SW480 (cell line): ENCODE results near the gene RSPRY1.
"Not testable (repeated sequence)": the region's sequence is repeated elsewhere in the genome, so short reads cannot be mapped to it uniquely, and the experiment has no call there.

Experiments
- DNase-seq: peaks from one replicate; pipeline ENCODE4 v3.0.0-alpha.2; 2016; ENCODE audit warnings: low spot score

Gene RSPRY1

GRCh38 chr16:57186872-57187854 lies 1.0 kb downstream of the RSPRY1 start:
- DNase-seq: peak; percentile 46

- not testable (repeated sequence) for DNase-seq
Measured at GRCh38 chr16:57187902-57188710, 2.0 kb downstream of the RSPRY1 start.

- no peak for DNase-seq
Measured at GRCh38 chr16:57188711-57189002, 2.5 kb downstream of the RSPRY1 start.

GRCh38 chr16:57189527-57189926 lies 3.4 kb downstream of the RSPRY1 start:
- not testable (repeated sequence) for DNase-seq

GRCh38 chr16:57190136-57190535 lies 4.0 kb downstream of the RSPRY1 start:
- DNase-seq: no peak

GRCh38 chr16:57191056-57191571 lies 5.0 kb downstream of the RSPRY1 start:
- no peak for DNase-seq

- no peak for DNase-seq
Measured at GRCh38 chr16:57192146-57192545, 6.0 kb downstream of the RSPRY1 start.

GRCh38 chr16:57192720-57193486 lies 6.8 kb downstream of the RSPRY1 start:
- DNase-seq: no peak

- DNase-seq: peak; percentile 44
Measured at GRCh38 chr16:57194512-57194911, 8.4 kb downstream of the RSPRY1 start.

- DNase-seq: no peak
Measured at GRCh38 chr16:57196286-57196685, 10.2 kb downstream of the RSPRY1 start.

- DNase-seq: no peak
Measured at GRCh38 chr16:57196753-57197152, 10.6 kb downstream of the RSPRY1 start.

GRCh38 chr16:57200321-57200720 lies 14.2 kb downstream of the RSPRY1 start:
- DNase-seq: not testable (repeated sequence)

GRCh38 chr16:57200926-57201325 lies 14.8 kb downstream of the RSPRY1 start:
- DNase-seq: not testable (repeated sequence)

- no peak for DNase-seq
Measured at GRCh38 chr16:57202095-57202886, 16.2 kb downstream of the RSPRY1 start.

- DNase-seq: no peak
Measured at GRCh38 chr16:57203451-57203850, 17.3 kb downstream of the RSPRY1 start.

GRCh38 chr16:57204675-57205074 lies 18.5 kb downstream of the RSPRY1 start:
- DNase-seq: no peak

GRCh38 chr16:57208926-57209325 lies 22.8 kb downstream of the RSPRY1 start:
- DNase-seq: no peak

- no peak for DNase-seq
Measured at GRCh38 chr16:57209780-57210179, 23.7 kb downstream of the RSPRY1 start.

GRCh38 chr16:57213462-57213861 lies 27.3 kb downstream of the RSPRY1 start:
- DNase-seq: no peak

- no peak for DNase-seq
Measured at GRCh38 chr16:57216968-57217367, 30.8 kb downstream of the RSPRY1 start.

GRCh38 chr16:57223057-57223456 lies 36.9 kb downstream of the RSPRY1 start:
- no peak for DNase-seq
